Mononuclear cell (primary cell): ENCODE data around the gene NEK8. TPM values are rescaled to one million over a fixed set of nuclear protein-coding genes. Genes with fewer than 3 reads are reported as not detected.
"Not testable (repeated sequence)": the region's sequence is repeated elsewhere in the genome, so short reads cannot be mapped to it uniquely, and the experiment has no call there.

Experiments
- H3K27me3 ChIP-seq: 2 replicates; pipeline ENCODE4 v1.6.0; 2011; ENCODE audit warnings: low read length, control low read depth; ENCODE audit not compliant: insufficient read depth
- H3K4me1 ChIP-seq: 2 replicates; pipeline ENCODE4 v1.5.1; 2011; ENCODE audit warnings: mild to moderate bottlenecking, low read length, control low read depth; ENCODE audit not compliant: insufficient read depth
- H3K4me3 ChIP-seq: 2 replicates; pipeline ENCODE4 v1.5.1; 2011; ENCODE audit warnings: mild to moderate bottlenecking, low read length, moderate library complexity
- H3K9me3 ChIP-seq: 2 replicates; pipeline ENCODE4 v1.5.1; 2011; ENCODE audit warnings: low read depth, mild to moderate bottlenecking, control low read depth, low read length
- total RNA-seq: library from RNA; depleted of rRNA; stranded (reverse); fragments of >200 nt; gene quantifications from one replicate; pipeline ENCODE4 v1.2.3, GENCODE V29; 2012

The NEK8 gene
- total RNA-seq, 1 donor, result 1.4 TPM

DNA sequence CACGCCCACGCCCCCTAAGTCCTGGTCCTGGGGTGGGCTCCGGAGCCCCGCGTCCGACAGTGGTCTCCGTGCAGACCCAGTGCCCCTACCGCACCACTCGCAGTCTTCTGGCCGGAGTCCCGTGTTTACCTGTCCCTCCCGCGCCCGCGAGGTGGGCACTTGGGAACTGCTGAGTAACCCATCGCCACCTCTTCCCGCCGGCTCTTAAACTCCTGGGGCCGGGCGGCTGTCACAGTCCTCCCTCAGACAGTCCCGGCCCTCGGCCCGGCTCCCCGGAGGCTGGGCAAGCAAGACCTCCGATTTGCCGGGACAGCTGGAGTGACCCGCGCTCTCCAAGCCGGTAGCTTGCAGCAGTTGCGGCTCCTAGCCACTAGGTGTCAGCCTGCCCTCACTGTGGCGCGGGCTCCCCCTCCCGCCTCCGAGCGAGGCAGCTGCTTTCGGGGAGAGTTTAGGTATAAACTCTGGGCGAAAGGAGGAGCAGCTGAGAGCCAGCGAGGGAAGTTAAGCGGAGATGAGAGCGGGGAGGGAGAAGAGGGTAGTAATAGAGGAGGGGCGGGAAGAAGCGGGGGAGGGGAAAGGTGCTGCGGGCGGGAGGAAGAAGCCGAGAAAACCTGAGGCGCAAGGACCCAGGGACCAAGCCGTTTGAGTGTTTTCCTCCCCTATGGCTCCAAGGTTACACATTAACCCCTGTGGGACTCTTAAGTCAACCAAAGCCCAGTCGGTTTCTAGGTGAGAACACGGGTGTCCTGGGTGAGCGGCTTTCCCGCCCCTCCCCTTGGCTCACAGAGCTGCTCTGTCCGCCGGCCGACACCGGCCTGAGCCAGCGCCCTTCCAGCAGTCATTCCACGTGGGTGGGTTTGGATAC is 1.7 kb upstream of the NEK8 start:
- Histone ChIP-seq H3K9me3 (no peaks in the 10 kb centered on the region), H3K4me1 (peaks cover 66% of the 10 kb centered on the region), H3K27me3 (no peaks in the 10 kb centered on the region), H3K4me3 (peak overlapping the region; percentile 44)

DNA sequence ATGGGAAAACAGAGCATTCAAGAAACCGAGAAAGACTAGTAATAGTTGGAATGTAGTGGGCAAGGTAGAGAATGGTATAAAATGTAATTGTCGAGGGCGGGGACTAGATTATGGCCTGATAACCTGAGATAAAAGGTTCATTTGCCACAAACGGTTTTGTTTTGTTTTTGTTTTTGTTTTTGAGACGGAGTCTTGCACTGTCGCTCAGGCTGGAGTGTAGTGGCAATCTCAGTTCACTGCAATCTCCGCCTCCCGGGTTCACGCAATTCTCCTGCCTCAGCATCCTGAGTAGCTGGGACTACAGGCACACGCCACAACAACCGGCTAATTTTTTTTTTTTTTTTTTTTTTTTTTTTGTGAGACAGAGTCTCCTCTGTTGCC is 1.4 kb downstream of the NEK8 start:
- Histone ChIP-seq H3K4me3 (no peak overlapping the region), H3K9me3 (no peaks in the 10 kb centered on the region), H3K4me1 (peaks cover 44% of the 10 kb centered on the region), H3K27me3 (no peaks in the 10 kb centered on the region)

DNA sequence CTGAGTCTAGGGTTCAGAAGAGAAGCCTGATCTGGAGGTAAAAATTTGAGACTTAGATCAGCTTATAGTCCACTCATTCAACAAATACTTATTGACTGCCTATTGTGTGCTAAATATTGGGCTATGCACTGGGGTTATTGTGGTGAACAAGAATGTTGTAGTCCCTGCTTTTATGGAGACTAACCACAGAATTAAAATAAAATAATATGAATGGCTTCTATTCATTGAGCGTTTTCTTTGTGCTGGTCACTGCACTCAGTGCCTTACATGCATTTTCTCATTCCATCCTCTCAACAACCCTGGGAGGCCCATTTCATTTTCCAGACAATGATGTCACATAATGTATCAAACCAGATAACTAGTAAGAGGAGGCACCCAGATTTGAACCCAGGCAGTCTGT is 4.8 kb downstream of the NEK8 start:
- Histone ChIP-seq H3K4me3 (no peak overlapping the region), H3K27me3 (no peaks in the 10 kb centered on the region), H3K9me3 (no peaks in the 10 kb centered on the region), H3K4me1 (peaks cover 27% of the 10 kb centered on the region)

DNA sequence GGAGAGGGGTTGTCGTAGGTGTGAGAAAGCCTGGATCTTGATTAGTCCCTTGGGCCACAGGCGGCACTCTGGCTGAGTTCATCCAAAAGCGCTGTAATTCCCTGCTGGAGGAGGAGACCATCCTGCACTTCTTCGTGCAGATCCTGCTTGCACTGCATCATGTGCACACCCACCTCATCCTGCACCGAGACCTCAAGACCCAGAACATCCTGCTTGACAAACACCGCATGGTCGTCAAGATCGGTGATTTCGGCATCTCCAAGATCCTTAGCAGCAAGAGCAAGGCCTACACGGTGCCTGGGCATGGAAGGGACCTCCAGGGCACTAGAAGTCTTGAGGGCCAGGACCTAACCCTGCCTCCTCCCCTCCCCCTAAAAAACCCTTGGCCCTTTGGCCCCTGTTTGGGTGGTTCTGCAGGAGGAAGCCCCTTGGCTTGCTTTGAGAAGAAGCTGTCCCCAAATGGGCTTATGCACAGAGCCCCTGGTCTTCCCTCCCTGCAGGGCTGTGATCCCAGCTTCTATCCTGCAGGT is 6.2 kb downstream of the NEK8 start:
- no peaks in the 10 kb centered on the region for H3K9me3 ChIP-seq
- H3K27me3 ChIP-seq, result no peaks in the 10 kb centered on the region
- peaks cover 30% of the 10 kb centered on the region for H3K4me1 ChIP-seq
- no peak overlapping the region for H3K4me3 ChIP-seq

DNA sequence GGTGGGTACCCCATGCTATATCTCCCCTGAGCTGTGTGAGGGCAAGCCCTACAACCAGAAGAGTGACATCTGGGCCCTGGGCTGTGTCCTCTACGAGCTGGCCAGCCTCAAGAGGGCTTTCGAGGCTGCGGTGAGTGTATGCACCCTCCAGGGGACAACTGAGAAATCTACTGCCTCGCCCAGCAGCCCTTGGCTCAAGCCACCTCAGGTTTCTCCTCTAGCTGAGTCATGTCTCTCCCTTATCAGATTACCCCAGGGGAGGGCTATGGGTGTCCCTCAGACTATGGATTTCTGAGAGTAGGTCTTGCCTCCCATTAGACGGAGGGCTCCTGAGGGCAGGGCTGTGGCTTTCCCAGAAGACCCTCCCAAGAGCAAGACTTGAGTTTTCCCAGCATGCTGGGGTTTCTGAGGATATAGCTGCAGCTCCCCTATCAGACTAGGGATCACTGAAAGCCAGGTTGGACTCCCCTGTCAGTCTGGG is 6.7 kb downstream of the NEK8 start:
- H3K4me3 ChIP-seq, result no peak overlapping the region
- H3K9me3 ChIP-seq, result no peaks in the 10 kb centered on the region
- peaks cover 28% of the 10 kb centered on the region for H3K4me1 ChIP-seq
- H3K27me3 ChIP-seq, result no peaks in the 10 kb centered on the region

DNA sequence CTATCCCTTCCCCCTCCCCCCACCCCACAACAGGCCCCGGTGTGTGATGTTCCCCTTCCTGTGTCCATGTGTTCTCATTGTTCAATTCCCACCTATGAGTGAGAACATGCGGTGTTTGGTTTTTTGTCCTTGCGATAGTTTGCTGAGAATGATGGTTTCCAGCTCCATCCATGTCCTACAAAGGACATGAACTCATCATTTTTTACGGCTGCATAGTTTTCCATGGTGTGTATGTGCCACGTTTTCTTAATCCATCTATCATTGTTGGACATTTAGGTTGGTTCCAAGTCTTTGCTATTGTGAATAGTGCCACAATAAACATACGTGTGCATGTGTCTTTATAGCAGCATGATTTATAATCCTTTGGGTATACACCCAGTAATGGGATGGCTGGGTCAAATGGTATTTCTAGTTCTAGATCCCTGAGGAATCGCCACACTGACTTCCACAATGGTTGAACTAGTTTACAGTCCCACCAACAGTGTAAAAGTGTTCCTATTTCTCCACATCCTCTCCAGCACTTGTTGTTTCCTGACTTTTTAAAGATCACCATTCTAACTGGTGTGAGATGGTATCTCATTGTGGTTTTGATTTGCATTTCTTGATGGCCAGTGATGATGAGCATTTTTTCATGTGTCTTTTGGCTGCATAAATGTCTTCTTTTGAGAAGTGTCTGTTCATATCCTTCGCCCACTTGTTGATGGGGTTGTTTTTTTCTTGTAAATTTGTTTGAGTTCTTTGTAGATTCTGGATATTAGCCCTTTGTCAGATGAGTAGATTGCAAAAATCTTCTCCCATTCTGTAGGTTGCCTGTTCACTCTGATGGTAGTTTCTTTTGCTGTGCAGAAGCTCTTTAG is 7.6 kb downstream of the NEK8 start:
- peaks cover 36% of the 10 kb centered on the region for H3K4me1 ChIP-seq
- H3K4me3 ChIP-seq, H3K9me3 ChIP-seq, H3K27me3 ChIP-seq: not testable (repeated sequence)

DNA sequence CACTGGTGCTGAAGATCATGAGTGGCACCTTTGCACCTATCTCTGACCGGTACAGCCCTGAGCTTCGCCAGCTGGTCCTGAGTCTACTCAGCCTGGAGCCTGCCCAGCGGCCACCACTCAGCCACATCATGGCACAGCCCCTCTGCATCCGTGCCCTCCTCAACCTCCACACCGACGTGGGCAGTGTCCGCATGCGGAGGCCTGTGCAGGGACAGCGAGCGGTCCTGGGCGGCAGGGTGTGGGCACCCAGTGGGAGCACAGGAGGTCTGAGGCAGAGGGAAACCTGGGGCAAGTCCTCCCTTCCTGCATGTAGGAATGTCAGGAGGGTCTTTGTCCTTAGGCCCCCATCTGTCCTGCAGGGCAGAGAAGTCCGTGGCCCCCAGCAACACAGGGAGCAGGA is 8.7 kb downstream of the NEK8 start:
- Histone ChIP-seq H3K4me1 (peaks cover 48% of the 10 kb centered on the region), H3K9me3 (no peaks in the 10 kb centered on the region), H3K27me3 (no peaks in the 10 kb centered on the region), H3K4me3 (no peak overlapping the region)

DNA sequence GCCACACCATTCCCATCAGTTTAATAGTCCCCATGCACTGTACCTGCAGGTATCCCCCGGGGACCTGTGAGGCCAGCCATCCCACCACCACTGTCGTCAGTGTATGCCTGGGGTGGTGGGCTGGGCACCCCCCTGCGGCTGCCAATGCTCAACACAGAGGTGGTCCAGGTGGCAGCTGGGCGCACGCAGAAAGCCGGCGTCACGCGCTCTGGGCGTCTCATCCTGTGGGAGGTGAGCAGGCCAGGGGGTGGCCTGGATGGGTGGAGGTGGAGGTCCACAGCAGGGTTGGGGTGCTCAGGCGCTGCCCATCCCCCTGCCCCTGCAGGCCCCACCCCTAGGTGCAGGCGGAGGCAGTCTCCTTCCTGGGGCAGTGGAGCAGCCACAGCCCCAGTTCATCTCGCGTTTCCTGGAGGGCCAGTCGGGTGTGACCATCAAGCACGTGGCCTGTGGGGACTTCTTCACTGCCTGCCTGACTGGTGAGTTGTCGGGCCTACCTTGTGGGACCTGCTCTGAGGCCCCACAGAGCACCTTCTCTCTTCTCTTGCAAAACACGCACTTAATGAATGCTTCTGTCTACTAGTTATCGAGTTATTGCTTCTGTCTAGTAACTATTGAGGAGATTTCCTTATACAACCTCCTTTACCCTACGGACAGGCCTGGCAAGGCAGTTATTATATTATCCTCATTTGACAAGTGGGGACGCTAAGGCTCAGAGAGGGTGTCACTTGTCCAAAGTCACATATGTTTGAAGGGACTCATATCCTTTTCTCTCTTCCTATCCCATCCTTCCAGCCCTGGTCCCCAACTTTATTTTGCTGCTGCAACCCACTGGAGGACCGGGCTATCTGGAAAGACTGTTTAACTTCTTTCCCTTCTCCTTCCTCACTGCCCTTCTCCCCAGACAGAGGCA is 9.4 kb downstream of the NEK8 start:
- Histone ChIP-seq H3K9me3 (no peaks in the 10 kb centered on the region), H3K4me3 (no peak overlapping the region), H3K4me1 (peaks cover 55% of the 10 kb centered on the region), H3K27me3 (no peaks in the 10 kb centered on the region)

DNA sequence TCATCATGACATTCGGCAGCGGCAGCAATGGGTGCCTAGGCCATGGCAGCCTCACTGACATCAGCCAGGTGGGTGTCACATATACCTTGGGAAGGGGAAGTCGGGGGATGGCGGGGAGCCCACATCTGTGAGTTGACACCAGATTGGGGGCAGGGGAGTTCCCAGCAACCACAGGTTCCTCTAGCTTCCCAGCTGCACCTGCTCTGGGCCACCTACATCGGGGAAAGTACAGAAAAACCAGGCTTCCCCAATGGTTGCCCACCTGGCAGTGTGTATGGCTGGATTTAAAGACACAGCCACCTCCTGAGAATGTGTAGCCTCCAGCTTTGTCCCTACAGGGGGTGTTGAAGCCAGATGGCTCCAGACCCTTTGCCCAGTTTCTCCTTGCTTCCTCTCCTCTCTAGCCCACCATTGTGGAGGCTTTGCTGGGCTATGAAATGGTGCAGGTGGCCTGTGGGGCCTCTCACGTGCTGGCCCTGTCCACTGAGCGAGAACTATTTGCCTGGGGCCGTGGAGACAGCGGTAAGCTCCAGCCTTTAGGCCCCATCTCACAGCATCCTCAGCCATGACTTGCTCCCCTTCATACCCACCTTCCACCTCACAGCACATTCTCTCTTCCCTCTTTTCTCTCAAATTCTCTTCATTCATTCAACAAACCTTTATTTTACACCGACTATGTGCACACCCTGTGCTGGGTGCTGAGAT is 10.2 kb downstream of the NEK8 start:
- no peaks in the 10 kb centered on the region for H3K9me3 ChIP-seq
- peaks cover 62% of the 10 kb centered on the region for H3K4me1 ChIP-seq
- no peaks in the 10 kb centered on the region for H3K27me3 ChIP-seq
- H3K4me3 ChIP-seq, result no peak overlapping the region

DNA sequence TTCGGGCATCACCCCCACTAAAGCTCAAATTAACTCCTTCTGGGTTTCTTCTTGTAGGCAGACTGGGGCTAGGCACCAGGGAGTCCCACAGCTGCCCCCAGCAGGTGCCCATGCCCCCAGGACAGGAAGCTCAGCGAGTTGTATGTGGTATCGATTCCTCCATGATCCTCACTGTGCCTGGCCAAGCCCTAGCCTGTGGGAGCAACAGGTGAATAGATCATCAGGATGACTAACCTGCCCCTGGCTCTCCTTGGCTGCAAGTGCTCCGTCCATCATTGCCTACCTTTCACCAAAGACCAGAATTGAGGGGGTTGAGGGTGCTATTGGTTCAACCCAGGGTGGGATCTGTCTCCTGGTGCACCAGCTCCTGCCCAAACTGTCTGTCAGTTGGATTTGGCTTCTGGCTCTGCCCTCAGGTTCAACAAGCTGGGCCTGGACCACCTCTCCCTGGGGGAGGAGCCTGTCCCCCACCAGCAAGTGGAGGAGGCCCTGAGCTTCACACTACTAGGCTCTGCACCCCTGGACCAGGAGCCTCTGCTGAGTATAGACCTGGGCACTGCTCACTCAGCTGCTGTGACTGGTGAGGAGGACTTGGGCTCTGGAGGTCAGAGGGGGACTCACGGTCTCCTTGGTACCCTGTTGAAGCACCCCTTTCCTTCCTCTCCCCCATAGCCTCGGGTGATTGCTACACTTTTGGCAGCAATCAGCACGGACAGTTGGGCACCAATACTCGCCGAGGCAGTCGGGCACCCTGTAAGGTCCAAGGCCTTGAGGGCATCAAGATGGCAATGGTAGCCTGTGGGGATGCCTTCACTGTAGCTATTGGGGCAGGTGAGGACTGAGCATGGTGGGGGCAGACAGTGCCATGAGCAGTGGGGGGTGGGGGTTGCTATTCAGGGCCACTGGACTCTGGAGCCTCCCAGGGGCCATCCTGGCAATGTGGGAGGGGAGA is 12.1 kb downstream of the NEK8 start:
- Histone ChIP-seq H3K4me3 (no peak overlapping the region), H3K27me3 (peaks cover 9% of the 10 kb centered on the region), H3K9me3 (no peaks in the 10 kb centered on the region), H3K4me1 (peaks cover 76% of the 10 kb centered on the region)

DNA sequence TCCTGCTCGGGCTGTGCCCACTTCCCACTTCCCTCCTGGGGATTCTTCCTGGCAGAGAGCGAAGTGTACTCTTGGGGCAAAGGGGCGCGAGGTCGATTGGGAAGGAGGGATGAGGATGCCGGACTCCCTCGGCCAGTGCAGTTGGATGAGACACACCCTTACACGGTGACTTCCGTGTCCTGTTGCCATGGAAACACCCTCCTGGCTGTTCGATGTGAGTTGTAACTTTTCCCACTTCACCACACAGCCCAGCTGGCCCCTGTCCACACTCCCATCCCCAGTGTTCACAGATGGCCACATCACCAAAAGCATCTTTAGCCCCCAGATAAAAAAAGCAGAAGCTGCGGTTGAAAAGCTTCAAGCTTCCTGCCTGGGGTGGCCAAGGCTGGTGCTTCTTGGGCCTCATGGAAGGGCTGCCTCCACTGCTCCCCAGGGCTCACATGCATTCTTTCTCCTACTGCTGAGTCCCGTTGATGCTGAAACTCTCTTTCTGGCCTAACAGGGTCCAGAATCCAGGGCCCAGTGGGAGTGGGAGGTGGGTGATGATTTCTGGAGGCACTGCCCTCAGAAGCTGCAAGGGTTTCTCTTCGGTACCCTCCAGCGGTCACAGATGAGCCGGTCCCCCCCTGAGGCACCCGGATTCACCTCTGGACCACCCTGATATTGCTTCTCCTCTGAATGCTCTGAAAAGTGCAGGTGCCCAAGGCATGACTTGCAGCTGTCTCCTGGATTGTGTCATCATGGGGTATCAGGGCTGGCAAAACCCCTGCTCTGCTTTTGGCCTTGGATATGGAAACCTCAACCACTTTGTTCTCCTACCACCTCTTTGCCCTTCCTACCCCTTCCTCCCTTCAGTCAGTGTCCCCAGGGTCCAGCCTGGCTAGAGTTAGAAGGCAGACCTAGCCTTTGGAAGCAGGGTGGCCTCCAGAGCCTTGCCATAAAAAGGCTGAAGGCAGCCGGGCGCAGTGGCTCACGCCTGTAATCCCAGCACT is 13.1 kb downstream of the NEK8 start:
- Histone ChIP-seq H3K4me1 (peaks cover 82% of the 10 kb centered on the region), H3K4me3 (no peak overlapping the region), H3K9me3 (no peaks in the 10 kb centered on the region), H3K27me3 (peaks cover 9% of the 10 kb centered on the region)
